Hematopoietic multipotent progenitor cell treated with erythropoietin and hydrocortisone succinate and interleukin-3 and kit ligand, for 6 days (in vitro differentiated cells): ENCODE results near the gene GATAD2B.
"Not testable (repeated sequence)": the region's sequence is repeated elsewhere in the genome, so short reads cannot be mapped to it uniquely, and the experiment has no call there.

Source experiments
- DNase-seq: peaks from one replicate; pipeline ENCODE4 v3.0.0-alpha.2; 2015

GATAD2B gene

DNA sequence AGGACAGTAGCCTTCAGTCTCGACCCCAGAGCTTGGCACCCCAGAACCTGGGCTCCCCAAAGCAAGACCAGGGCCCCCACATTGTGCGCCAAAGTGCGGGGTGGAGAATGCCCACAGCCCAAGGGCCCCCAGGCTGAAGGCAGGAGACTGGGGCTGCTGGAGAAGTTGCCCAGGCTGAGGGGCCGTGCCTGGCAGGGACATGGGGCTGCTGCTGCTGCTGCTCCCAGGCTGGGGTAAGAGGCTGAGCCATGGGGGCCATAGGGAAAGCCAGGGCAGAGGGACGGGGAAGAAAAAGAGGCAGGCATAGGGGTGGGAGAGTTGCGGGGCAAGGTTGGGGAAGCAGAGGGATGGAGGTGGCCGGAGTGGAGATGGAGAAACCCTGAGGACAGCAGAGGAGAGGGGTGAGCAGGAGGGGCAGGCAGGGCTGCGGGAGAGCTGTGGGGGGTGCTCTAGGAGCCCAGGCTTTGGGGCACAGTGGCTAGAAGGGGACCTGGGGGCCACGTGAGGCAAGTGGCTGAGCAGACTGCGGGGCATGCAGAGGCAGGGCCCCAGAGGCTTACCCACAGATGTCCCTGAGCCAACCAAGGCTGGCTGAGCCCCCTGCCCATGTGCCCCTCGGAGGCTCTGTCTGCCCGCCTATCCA lies 128.7 kb downstream of the GATAD2B start:
- no peak for DNase-seq

DNA sequence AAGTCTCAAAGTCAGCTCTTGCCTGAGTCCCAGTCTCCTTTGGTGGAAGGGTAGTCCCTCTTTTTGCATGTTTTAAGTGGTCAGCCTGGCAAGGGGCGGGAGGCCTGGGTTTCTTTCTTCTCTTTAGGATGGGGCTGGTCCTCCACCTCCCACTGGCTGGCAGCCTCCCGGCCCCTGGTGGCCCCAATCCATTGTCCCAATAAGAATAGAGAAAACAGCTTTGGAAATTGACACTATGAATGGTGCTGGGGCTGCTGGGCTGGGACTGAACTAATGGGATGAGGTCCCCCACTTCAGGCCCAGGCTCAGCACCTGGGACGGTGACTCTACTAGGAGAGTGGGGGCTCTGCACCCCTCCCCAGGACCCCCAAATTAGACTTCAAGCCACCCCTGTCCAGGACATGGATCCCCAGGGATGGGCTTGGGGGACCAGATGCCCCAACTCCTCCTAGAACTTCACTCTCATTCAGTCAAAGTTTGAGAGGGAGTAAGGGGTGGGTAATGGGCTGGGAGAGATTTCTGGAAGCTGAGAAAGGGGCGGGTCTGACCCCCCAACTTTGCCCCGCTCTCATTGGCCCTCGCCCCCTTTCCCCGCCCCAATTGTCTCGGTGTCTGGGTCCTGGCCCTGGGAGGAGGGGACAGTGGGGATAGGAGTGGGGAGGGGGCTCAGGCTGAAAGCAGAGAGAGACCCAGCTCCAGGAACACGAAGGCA lies 129.4 kb downstream of the GATAD2B start:
- DNase-seq, result no peak

DNA sequence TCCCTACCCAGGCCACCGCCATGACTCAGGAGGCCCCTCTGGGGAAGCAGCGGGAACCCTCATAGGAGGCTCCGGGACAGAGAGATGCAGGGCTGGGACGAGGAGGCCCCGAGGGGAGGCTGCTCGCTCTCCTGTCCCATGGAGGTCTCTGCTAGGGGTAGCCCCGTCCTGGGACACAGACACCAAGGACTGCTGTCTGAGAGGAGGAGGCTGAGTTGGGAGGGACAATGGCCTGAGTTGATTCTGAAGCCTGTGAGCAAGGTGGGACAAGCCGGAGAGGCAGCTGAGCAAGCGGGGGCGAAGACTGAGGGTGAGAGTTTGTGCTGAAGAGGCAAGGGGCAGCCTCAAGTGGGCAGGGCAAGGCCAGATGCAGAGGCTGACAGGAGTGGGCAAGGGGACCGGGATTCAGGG lies 130.1 kb downstream of the GATAD2B start:
- DNase-seq, result no peak

DNA sequence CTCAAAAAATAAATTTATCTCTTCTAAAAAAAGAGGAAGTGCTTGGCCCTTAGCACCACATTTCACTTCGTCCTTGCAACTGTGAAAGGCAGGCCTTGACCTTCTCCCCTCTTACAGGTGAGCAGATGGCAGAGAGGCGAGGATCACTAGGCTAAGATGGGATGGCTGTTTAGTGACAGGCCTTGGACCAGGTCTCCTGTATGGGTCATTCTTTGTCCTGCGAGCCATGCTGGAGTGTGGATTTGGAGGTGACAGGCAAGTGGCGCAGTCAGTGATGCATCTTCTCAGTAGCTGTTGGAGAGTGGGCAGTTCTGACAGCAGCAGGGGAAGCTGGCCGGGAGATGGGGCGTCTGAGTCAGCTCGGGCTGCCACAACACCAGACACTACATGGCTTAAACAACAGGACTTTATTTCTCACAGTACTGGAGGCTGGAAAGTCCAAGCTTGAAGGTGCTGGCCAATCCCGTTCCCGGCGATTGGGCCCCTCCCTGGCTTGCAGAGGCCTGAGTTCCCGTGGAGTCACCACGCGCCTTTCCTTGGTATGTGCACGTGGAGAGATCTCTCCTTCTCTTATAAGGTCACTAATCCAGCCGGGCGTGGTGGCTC lies 131.0 kb downstream of the GATAD2B start:
- DNase-seq, result no peak

DNA sequence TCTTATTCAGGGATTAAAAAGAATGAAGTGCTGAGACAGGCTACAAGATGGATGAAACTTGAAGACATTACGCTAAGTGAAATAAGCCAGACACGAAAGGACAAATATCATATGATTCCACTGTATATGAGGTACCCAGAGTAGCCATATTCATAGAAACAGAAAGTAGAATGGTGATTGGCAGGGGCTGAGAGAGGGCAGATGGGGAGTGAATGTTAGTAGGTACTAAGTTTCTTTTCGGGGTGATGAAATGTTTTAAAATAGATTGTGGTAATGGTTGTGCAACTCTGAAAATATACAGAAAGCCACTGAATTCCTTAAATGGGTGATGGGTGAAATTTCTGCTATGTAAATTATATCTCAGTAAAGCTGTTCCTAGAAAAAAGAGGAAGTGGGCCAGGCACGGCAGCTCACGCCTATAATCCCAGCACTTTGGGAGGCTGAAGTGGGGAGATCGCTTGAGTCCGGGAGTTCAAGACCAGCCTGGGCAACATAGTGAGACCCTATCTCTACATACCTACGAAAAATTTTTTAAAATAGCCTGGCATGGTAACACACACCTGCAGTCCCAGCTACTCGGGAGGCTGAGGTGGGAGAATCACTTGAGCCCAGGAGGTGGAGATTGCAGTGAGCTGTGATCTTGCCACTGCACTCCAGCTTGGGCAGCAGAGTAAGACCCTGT lies 131.7 kb downstream of the GATAD2B start:
- DNase-seq, result peak; percentile 87

DNA sequence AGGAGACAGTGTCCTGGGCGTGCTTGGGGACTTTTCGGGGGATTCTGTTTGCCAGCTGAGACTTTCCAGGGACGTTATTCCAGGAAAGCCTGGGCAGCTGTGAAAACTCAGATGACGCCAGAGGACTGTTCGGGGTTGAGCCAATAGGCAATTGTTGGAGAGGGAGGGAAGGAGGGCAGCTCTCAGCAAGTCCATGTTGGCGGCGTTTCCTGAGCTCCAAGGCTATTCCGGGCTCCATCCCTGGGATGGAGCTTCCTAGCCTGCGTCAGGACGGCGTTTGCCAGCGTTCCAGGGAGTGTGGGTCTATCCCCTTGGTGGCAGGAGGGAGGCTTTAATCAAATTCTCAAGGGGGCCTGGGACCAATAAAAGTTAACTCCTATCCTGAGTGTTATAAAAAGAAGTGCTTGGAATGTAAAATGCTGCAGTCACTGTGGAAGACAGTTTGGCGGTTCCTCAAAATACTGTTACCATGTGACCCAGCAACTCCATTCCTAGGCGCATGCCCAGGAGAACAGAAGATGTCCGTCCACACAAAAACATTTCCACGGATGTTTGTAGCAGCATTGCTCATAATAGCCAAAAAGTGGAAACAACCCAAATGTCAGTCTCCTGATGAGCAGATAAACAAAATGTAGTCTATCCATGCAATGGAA lies 132.3 kb downstream of the GATAD2B start:
- peak; percentile 60 for DNase-seq

DNA sequence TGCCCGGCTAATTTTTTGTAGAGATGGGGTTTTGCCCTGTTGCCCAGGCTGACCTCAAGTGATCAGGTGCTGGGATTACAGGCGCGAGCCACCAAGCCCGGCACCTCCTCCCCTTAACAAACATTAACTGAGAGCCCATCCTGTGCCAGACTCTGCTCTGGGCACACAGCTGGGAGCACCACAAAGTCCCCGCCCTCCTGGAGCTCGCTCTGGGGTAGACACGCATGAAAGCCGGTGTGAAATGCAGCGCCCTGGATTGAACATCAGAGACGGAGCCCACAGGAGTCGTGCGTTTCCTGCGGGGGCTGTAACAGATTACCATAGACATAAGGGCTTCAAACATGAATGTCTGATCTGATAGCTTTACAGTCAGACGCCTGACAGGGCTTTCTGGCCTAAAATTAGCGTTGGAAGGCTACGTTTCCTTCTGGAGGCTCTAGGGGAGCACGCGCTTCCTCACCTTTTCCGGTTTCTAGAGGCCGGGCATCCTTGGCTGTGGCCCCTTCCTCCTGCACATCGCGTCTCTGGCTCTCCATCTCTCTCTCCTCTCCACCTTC lies 133.2 kb downstream of the GATAD2B start:
- peak; percentile 32 for DNase-seq

DNA sequence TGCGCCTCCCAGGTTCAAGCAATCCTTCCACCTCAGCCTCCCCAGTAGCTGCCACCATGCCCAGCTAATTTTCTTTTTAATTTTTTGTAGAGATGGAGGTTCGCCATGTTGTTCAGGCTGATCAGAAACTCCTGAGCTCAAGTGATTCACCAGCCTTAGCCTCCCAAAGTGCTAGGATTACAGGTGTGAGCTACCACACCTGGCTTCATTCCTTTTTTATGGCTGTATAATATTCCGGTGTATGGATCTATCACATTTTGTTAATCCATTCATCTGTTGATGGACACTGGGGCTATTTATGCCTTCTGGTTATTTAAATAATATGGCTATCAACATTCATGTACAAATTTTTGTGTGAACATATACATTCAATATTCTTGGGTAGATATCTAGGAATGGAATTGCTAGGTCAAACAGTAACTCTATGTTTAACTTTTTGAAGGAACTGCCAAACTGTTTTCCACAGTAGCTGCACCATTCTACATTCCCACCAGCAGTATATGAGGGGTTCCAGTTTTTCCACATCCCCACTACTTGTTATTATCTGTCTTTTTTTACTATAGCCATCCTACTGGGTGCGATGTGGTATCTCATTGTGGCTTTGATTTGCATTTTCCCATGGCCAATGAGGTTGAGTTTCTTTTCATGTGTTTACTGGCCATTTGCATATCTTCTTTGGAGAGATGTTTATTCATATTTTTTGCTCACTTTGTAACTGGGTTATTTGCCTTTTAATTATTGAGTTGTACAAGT lies 136.6 kb downstream of the GATAD2B start:
- no peak for DNase-seq

DNA sequence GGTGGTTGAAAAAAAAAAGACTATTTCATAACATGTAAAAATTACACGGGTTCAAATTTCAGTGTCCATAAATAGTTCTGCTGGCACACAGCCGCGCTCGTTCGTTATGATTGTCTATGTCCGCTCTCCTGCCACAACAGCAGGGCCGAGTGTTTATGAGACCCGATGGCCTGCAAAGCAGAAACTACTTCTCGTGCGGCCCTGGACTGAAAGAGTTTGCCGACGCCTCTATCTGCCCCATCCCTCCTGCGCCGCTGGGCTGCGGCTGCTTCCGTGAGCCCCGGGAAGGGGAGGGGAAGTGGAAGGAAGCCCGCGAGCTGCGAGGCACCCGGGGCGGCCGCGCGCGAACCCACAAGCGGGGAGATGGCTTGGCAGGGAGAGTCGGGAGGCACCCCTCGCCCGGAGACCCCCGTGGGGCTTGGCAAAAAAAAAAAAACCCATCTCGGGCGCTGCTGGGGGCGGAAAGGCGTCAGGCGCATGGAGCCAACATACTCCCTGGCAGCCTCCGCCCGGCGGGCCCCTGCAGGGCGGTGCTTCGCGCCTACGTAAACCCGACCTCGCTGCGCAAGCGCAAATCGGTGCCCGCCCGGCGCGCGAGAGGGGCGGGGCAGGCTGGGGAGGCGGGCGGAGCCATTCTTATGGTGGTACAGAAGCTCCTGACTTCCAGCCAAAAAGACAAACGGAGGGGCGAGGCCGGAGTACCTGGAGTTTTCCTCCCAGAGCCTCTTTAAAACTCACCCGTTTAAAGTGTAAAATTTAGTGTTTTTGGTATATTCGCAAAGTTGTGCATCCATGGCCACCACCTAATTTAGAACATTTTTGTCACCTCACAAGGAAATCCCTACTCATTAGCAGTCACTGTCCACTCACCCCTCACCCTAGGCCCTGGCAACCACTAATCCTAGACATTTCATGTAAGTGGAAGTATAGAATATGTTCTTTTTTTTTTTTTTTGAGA lies 139.3 kb downstream of the GATAD2B start:
- peak; percentile 93 for DNase-seq

DNA sequence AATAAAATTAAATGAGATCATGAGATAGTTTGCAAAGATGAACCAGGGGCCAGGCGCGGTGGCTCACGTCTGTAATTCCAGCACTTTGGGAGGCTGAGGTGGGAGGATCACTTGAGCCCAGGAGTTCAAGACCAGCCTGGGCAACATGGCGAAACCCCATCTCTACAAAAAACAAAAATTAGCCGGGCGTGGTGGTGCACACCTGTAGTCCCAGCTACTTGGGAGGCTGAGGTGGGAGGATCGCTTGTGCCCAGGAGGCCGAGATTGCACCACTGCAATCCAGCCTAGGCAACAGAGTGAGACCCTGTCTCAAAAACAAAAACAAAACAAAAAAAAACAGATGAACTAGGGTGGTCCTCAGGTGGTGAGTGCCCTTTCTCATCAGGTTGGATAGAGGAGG lies 140.1 kb downstream of the GATAD2B start:
- not testable (repeated sequence) for DNase-seq

DNA sequence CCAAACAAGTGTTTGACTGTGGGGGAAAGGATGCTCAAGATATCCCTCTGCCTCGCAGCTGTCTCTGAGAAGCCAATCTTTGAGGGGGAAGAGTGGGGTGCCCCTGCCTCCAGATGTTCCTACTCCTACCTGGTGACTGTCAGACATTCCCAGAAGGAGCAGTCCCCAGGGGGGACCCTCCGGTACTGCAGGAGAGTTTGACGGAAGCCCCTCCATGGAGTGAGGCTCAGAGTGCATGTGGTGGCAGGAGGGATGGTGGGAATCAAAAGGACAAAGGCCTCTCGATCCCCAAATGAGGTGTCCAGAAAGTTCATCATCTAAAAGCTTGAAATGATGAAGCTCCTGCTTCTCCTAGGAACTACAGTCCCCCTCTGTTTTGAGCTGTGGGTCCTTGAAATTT lies 142.2 kb downstream of the GATAD2B start:
- DNase-seq, result no peak

DNA sequence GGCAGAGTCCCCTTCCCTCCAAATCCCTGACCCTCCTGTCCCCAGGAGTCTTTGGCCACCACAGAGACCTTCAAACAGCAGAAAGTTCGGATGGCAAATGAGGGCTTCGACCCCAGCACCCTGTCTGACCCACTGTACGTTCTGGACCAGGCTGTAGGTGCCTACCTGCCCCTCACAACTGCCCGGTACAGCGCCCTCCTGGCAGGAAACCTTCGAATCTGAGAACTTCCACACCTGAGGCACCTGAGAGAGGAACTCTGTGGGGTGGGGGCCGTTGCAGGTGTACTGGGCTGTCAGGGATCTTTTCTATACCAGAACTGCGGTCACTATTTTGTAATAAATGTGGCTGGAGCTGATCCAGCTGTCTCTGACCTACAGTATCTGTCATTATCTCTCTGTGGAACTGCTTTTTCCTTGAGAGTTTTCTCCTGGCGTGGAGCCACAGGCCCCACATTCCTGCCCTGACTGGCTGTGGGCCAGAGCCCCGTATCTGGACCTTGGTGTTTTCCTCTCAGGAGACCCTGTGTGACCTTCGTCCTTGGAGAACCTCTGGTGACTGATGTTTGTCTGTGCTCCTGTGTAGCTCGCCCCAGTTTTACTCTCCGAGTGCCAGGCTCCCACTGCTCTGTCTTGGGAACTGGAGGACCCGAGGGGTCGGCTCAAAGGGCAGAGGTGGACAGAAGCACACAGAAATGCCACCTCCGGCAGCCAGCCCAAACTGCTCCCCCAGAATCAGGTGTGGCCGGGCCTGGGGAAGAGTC lies 142.8 kb downstream of the GATAD2B start:
- no peak for DNase-seq

DNA sequence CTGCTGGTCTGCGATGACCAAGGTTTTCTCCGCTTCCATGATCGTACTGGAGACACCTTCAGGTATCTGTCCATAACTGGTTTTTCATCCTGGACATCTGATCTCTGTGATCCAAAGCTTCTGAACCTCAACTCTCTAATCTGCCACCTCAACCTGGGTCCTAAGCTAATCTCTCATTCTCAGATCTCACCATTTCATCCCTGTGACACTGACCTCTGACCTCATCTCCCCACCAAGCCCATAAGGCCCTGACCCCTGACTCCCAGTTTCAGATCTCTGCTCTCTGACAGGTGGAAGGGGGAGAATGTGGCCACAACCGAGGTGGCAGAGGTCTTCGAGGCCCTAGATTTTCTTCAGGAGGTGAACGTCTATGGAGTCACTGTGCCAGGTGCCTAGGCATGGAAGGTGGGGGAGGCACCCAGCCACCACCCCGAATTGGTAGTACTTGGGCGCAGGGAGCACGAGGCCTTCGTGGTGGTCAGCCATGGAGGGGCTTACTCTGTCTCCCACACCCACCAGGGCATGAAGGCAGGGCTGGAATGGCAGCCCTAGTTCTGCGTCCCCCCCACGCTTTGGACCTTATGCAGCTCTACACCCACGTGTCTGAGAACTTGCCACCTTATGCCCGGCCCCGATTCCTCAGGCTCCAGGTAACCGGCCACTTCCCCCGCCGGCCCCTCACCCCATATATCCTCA lies 143.8 kb downstream of the GATAD2B start:
- no peak for DNase-seq

DNA sequence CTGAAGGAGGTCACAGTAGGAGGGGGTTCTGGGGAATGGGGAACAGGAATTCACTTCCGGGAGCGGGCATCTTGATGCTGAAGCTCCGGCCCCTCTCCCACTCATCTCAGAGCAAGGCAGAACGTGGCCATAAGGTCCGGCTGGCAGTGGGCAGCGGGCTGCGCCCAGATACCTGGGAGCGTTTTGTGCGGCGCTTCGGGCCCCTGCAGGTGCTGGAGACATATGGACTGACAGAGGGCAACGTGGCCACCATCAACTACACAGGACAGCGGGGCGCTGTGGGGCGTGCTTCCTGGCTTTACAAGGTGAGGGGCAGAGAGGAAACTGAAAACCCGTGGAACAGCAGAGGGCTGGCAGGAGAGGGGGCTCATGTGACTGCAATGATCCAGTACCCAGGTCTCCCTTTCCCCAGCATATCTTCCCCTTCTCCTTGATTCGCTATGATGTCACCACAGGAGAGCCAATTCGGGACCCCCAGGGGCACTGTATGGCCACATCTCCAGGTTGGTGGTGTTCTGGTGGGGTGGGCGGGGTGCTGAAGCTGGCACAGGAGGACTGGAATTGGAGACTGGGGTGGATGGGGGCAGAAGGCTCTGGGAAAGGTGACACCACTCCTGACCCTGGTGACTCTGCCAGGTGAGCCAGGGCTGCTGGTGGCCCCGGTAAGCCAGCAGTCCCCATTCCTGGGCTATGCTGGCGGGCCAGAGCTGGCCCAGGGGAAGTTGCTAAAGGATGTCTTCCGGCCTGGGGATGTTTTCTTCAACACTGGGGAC lies 144.5 kb downstream of the GATAD2B start:
- DNase-seq, result no peak

DNA sequence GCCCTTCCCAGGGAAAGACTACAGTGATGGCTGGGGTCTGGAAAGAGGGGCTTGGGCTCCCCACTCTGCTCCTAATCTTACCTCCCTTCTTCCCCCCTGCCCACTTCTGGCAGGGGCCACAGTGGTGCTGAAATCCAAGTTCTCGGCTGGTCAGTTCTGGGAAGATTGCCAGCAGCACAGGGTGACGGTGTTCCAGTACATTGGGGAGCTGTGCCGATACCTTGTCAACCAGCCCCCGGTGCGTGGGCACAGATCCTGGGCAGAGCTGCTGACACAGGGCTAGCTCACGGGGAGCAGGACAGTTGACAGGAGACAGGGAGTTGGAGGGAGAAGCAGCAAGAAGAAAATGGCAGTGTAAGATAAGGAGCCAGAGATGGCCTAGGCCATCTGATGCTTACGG lies 145.1 kb downstream of the GATAD2B start:
- no peak for DNase-seq

DNA sequence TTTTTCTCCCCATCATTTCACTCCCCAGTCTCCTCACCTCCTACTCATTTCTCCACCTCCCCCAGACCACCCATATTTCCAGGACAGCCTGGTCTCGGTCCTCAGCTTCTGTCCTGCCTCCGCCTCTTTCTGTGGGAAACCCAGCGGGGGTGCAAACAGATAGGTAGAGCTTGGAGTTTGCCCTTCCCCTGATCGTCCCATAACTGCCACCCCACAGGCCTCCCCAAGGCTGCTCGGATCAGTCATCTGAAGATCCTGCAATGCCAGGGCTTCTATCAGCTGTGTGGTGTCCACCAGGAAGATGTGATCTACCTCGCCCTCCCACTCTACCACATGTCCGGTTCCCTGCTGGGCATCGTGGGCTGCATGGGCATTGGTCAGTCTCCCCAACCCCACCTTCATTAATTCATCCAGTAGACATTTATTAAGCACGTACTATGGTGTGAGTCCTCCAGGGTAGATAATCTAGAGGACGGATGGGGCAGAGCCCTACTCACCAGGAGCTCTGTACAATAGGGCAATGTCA lies 145.9 kb downstream of the GATAD2B start:
- no peak for DNase-seq

DNA sequence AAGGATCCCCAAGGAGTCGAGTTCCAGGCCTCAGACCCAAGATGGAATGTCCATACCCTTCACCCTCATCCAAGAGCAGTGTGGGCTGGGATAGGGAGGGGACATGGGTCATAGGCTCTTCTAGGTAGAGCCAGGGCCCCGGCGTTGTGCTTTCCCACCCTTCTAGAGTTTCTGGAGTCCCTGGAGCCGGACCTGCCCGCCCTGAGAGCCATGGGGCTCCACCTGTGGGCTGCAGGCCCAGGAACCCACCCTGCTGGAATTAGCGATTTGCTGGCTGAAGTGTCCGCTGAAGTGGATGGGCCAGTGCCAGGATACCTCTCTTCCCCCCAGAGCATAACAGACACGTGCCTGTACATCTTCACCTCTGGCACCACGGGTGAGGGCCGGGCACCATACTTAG lies 146.4 kb downstream of the GATAD2B start:
- no peak for DNase-seq
